Osteocyte (in vitro differentiated cells): Measurements from ENCODE around the gene EXD3. TPM values are rescaled to one million over a fixed set of nuclear protein-coding genes. Genes with fewer than 3 reads are reported as not detected.
"Not testable (repeated sequence)": the region's sequence is repeated elsewhere in the genome, so short reads cannot be mapped to it uniquely, and the experiment has no call there.

ENCODE experiments used
- DNase-seq: peaks from one replicate; pipeline ENCODE4 v3.0.0; 2021; ENCODE audit warnings: mixed read lengths; ENCODE audit not compliant: unreplicated experiment; ENCODE audit errors: extremely low spot score
- H3K27ac Mint-ChIP-seq: one replicate; pipeline ENCODE4 v1.8.0; 2021; ENCODE audit warnings: mild to moderate bottlenecking, mixed read lengths; ENCODE audit not compliant: unreplicated experiment
- H3K27me3 Mint-ChIP-seq: one replicate; pipeline ENCODE4 v1.8.0; 2021; ENCODE audit warnings: mixed read lengths; ENCODE audit not compliant: unreplicated experiment
- H3K36me3 Mint-ChIP-seq: one replicate; pipeline ENCODE4 v1.8.0; 2021; ENCODE audit warnings: mixed read lengths; ENCODE audit not compliant: unreplicated experiment
- H3K4me1 Mint-ChIP-seq: one replicate; pipeline ENCODE4 v1.8.0; 2021; ENCODE audit warnings: mixed read lengths; ENCODE audit not compliant: unreplicated experiment
- H3K4me3 Mint-ChIP-seq: one replicate; pipeline ENCODE4 v1.8.0; 2021; ENCODE audit warnings: mild to moderate bottlenecking, moderate library complexity, mixed read lengths; ENCODE audit not compliant: unreplicated experiment
- H3K9me3 Mint-ChIP-seq: one replicate; pipeline ENCODE4 v1.8.0; 2021; ENCODE audit warnings: mixed read lengths; ENCODE audit not compliant: unreplicated experiment
- CTCF ChIP-seq: fragments of 200-600 bp; sonication (generic); IDR thresholded peaks from 2 replicates; pipeline ENCODE4 v1.5.0; 2021; ENCODE audit warnings: antibody characterized with exemption, mild to moderate bottlenecking, moderate library complexity
- microRNA-seq: library from miRNA; unstranded; fragments of <30 nt; microRNA quantifications from one replicate; pipeline ENCODE4 v1.1.0, GENCODE V29; 2020; ENCODE audit not compliant: unreplicated experiment
- total RNA-seq: library from RNA; stranded (reverse); gene quantifications from 2 replicates; pipeline ENCODE4 v1.2.1, GENCODE V29; 2021

EXD3 gene
- total RNA-seq, 1 donor from 2014 or later: 21.5 TPM

- H3K9me3 Mint-ChIP-seq: no peaks in the 10 kb centered on the region
- DNase-seq: no peak
- no peak overlapping the region for H3K4me3 Mint-ChIP-seq
- peaks cover 7% of the 10 kb centered on the region for H3K4me1 Mint-ChIP-seq
- peaks cover 8% of the 10 kb centered on the region for H3K36me3 Mint-ChIP-seq
- no peaks in the 10 kb centered on the region for H3K27me3 Mint-ChIP-seq
- H3K27ac Mint-ChIP-seq: no peak overlapping the region
- no peak for TF ChIP-seq CTCF
Observed at GRCh38 chr9:137262909-137263285, 160.1 kb downstream of the EXD3 start.

- H3K36me3 Mint-ChIP-seq, H3K27ac Mint-ChIP-seq, H3K4me3 Mint-ChIP-seq, H3K9me3 Mint-ChIP-seq, DNase-seq, H3K27me3 Mint-ChIP-seq, H3K4me1 Mint-ChIP-seq: not testable (repeated sequence)
- peak; percentile 55 for TF ChIP-seq CTCF
Observed at GRCh38 chr9:137262173-137262908, 160.6 kb downstream of the EXD3 start.

Small RNAs within 50 kb of the gene (microRNA-seq; reads per million reads assigned to microRNA genes)
- gene MIR7114: 7.7 reads per million, percentile 8 among the genes with 10 or more reads in this experiment

Other genes with a start within 250 kb of the EXD3 start
- gene ANAPC2, start 234.6 kb downstream of the EXD3 start, total RNA-seq: 59.3 and 61.0 TPM in 2 replicates
- gene SSNA1, start 234.5 kb downstream of the EXD3 start, total RNA-seq: 57.4 and 58.1 TPM in 2 replicates
- 19.8 and 21.7 TPM in 2 replicates for gene TPRN, start 222.4 kb downstream of the EXD3 start, total RNA-seq
- 40.5 and 41.2 TPM in 2 replicates for gene TMEM203, start 217.5 kb downstream of the EXD3 start, total RNA-seq
- 15.5 and 20.5 TPM in 2 replicates for gene NDOR1, start 217.5 kb downstream of the EXD3 start, total RNA-seq
- gene RNF208, start 200.9 kb downstream of the EXD3 start, total RNA-seq: 7.2 and 8.0 TPM in 2 replicates
- gene CYSRT1, start 198.0 kb downstream of the EXD3 start, total RNA-seq: 1.5 and 1.7 TPM in 2 replicates
- gene RNF224, start 195.7 kb downstream of the EXD3 start, total RNA-seq: not detected in 2 replicates
- not detected in 2 replicates for gene SLC34A3, start 192.3 kb downstream of the EXD3 start, total RNA-seq
- gene TUBB4B, start 181.9 kb downstream of the EXD3 start, total RNA-seq: 132 and 136 TPM in 2 replicates
- 0.50 and 0.78 TPM in 2 replicates for gene STPG3, start 171.9 kb downstream of the EXD3 start, total RNA-seq
- gene NELFB, start 167.8 kb downstream of the EXD3 start, total RNA-seq: 54.1 and 57.6 TPM in 2 replicates
- 1.2 and 1.9 TPM in 2 replicates for gene TOR4A, start 145.4 kb downstream of the EXD3 start, total RNA-seq
- 1.8 and 2.1 TPM in 2 replicates for gene NRARP, start 120.9 kb downstream of the EXD3 start, total RNA-seq
- 1.0 and 1.5 TPM in 2 replicates for gene NOXA1, start 231 bp upstream of the EXD3 start, total RNA-seq
- gene ENTPD8, start 18.2 kb upstream of the EXD3 start, total RNA-seq: 0.16 and 0.24 TPM in 2 replicates
- 93.1 and 103 TPM in 2 replicates for gene NSMF, start 36.2 kb upstream of the EXD3 start, total RNA-seq
- gene PNPLA7, start 127.2 kb upstream of the EXD3 start, total RNA-seq: 7.1 and 7.2 TPM in 2 replicates
- gene MRPL41, start 128.7 kb upstream of the EXD3 start, total RNA-seq: 51.9 and 53.8 TPM in 2 replicates
- 37.3 and 39.5 TPM in 2 replicates for gene DPH7, start 155.8 kb upstream of the EXD3 start, total RNA-seq
- gene ZMYND19, start 167.3 kb upstream of the EXD3 start, total RNA-seq: 30.3 and 31.4 TPM in 2 replicates
- 28.7 and 30.2 TPM in 2 replicates for gene ARRDC1, start 182.5 kb upstream of the EXD3 start, total RNA-seq
- gene EHMT1, start 195.8 kb upstream of the EXD3 start, total RNA-seq: 88.6 and 93.3 TPM in 2 replicates